ENCODE data around the gene ZSWIM4.

The ZSWIM4 gene

DNA sequence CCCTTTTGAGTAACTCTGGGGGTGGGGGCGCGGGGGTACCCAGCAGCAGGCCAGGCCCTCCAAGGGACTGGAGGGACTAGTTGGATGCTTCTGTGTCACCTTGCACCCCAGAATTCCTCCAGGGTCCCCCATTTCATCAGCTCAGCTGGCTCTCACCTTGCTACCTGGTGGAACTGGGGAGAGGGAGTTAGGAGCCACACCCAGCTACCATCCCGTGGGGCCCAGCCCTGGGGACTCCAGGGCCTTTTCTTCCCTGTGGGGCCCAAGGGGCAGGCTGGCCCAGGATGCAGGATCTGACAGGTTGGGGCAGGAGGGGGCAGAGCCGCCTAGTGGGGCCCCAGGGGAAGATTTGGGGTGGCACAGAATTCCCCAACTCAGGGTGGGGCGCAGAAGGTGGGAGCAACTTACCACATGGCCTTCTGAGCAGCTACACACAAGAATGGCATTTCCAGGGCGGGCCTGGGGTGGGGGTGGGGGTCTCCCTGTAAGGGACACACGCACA is 48.9 kb downstream of the ZSWIM4 start:
- TF ChIP-seq, protein P1, sequence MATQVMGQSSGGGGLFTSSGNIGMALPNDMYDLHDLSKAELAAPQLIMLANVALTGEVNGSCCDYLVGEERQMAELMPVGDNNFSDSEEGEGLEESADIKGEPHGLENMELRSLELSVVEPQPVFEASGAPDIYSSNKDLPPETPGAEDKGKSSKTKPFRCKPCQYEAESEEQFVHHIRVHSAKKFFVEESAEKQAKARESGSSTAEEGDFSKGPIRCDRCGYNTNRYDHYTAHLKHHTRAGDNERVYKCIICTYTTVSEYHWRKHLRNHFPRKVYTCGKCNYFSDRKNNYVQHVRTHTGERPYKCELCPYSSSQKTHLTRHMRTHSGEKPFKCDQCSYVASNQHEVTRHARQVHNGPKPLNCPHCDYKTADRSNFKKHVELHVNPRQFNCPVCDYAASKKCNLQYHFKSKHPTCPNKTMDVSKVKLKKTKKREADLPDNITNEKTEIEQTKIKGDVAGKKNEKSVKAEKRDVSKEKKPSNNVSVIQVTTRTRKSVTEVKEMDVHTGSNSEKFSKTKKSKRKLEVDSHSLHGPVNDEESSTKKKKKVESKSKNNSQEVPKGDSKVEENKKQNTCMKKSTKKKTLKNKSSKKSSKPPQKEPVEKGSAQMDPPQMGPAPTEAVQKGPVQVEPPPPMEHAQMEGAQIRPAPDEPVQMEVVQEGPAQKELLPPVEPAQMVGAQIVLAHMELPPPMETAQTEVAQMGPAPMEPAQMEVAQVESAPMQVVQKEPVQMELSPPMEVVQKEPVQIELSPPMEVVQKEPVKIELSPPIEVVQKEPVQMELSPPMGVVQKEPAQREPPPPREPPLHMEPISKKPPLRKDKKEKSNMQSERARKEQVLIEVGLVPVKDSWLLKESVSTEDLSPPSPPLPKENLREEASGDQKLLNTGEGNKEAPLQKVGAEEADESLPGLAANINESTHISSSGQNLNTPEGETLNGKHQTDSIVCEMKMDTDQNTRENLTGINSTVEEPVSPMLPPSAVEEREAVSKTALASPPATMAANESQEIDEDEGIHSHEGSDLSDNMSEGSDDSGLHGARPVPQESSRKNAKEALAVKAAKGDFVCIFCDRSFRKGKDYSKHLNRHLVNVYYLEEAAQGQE (IDR thresholded peaks at IDR 0.05; ENCODE audit: insufficient read depth in 1 of 2, low read depth in 2 of 2, low read length in 2 of 2), result no peak
- TF ChIP-seq POLR2AphosphoS5 (IDR thresholded peaks at IDR 0.05; ENCODE audit: low read depth, low read length) (no peak), SIN3A (IDR thresholded peaks at IDR 0.05; ENCODE audit: borderline replicate concordance, insufficient read depth, low read length) (no peak), FOXP2 (optimal IDR thresholded peaks at IDR 0.05; ENCODE audit: borderline replicate concordance, extremely low read depth, extremely low read length, insufficient read depth) (no peak), TAF1 (IDR thresholded peaks at IDR 0.05; ENCODE audit: borderline replicate concordance, insufficient read depth, low read length) (no peak)

DNA sequence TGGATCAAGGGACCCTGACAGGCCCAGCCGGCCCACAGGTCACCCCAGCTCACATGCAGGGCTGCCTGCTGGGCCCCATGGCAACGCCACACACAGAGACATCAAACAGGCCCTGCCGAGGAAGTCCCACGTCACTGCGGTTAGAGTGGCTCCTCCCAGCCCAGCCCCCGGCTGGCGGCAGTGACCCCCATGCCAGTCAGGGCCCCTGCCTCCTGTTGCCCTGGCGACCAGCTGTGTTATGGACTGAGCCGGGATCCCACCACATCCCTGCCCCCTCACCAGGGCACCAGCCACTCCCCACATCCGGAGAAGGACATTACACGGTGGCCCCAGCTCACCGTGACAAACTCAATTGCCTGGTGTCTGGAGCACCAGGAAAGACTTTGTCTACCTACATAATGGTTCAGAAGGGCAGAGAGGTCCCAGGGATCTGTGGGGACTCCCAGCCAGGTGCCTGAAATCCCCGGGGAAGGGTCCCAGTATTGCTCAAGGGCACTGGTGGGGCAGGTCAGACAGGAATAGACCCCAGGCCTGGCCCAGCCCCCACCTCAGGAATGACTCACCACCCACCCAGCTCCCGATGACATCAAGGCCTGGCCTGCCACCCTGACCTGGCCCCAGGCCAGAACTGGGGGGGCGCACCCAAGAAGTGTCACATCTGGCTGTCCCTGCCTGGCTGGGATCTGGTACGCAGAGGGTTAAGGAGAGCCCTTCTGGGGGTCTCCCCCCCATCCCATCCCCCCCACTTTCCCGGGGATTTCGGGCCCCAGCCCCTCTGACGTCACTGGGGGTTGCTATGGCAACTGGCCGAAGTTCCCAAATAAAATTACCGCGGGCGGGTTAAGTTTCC is 51.5 kb downstream of the ZSWIM4 start:
- no peak for TF ChIP-seq TAF1 (IDR thresholded peaks at IDR 0.05; ENCODE audit: borderline replicate concordance, insufficient read depth, low read length)
- peak; percentile 93 for TF ChIP-seq FOXP2 (optimal IDR thresholded peaks at IDR 0.05; ENCODE audit: borderline replicate concordance, extremely low read depth, extremely low read length, insufficient read depth)
- TF ChIP-seq POLR2AphosphoS5 (IDR thresholded peaks at IDR 0.05; ENCODE audit: low read depth, low read length), result no peak
- peak; percentile 55; the same call in 1 of the 2 replicates for TF ChIP-seq SIN3A (IDR thresholded peaks at IDR 0.05; ENCODE audit: borderline replicate concordance, insufficient read depth, low read length)
- TF ChIP-seq, protein P1 (IDR thresholded peaks at IDR 0.05; ENCODE audit: insufficient read depth in 1 of 2, low read depth in 2 of 2, low read length in 2 of 2), result peak in 1 of 2 experiments; percentile 10; a peak in 1 of 4 replicates

DNA sequence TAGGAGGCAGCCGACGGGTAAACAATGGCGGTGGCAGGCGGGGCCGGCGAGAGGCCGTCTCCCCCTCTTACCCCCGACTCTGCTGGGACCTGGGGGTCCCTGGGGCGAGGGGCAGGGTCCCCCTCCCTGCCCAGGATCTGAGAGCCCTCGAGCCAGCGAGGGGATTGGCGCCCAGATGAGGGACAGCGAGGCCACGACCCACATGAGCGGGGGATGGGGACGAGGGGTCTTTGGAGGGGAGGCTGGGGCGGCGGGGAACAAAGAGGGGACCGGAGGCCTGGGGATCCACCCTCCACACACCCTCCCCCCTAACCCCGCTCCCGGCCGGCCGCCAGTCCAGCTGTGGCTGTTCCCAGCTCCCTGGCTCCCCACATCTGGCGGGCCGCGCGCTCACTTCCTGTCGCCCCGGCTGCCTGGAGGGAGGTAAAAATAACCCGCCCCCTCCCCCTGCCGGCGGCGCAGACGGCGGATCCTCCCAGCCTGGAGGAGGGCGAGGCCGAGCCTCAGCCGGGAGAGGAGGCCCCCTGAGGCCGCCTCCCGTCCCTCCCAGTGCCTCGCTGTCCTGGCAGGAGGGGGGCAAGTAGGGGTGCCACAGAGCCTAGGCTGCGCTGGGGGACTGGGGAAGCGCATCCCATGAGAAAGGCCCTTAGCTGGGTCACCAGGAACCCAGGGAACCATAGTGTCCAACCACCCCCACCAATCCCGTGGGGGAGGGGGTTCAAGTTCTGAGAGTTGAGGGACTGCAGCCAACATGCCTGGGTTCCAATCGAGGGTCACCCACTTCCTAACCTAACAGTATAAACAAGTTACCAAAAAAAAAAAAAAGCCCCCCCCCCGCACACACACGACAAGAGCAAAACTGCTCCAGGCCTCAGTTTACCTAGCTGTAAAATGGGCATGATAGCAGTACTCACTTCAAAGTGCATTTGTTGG is 52.4 kb downstream of the ZSWIM4 start:
- TF ChIP-seq, protein P1 (IDR thresholded peaks at IDR 0.05; ENCODE audit: insufficient read depth in 1 of 2, low read depth in 2 of 2, low read length in 2 of 2), result 0 out of 4 replicates have a peak, but pooled peaks have one; percentile 5 to 9
- TF ChIP-seq SIN3A (IDR thresholded peaks at IDR 0.05; ENCODE audit: borderline replicate concordance, insufficient read depth, low read length) (0 out of 2 replicates have a peak, but pooled peaks have one; percentile 63), TAF1 (IDR thresholded peaks at IDR 0.05; ENCODE audit: borderline replicate concordance, insufficient read depth, low read length) (0 out of 2 replicates have a peak, but pooled peaks have one; percentile 33), POLR2AphosphoS5 (IDR thresholded peaks at IDR 0.05; ENCODE audit: low read depth, low read length) (peak; percentile 45; the same call in 1 of the 2 replicates), FOXP2 (optimal IDR thresholded peaks at IDR 0.05; ENCODE audit: borderline replicate concordance, extremely low read depth, extremely low read length, insufficient read depth) (peak; percentile 82)

DNA sequence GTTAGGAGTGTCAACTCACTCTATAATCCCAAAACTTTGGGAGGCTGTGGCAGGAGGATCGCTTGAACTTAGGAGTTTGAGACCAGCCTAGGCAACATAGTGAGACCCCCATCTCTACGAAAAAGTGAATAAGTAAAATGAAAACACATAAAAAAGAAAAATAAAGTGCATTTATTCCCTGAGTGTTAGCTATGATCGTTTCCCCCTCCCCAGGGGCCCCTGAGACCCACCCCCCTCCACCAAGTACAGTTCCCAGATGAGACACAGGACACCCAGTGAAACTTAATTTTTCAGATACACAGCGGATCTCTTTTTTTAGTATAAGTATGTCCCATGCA is 53.1 kb downstream of the ZSWIM4 start:
- no peak for TF ChIP-seq POLR2AphosphoS5 (IDR thresholded peaks at IDR 0.05; ENCODE audit: low read depth, low read length)
- TF ChIP-seq, protein P1 (IDR thresholded peaks at IDR 0.05; ENCODE audit: insufficient read depth in 1 of 2, low read depth in 2 of 2, low read length in 2 of 2), result no peak
- TF ChIP-seq FOXP2 (optimal IDR thresholded peaks at IDR 0.05; ENCODE audit: borderline replicate concordance, extremely low read depth, extremely low read length, insufficient read depth), result no peak
- TF ChIP-seq TAF1 (IDR thresholded peaks at IDR 0.05; ENCODE audit: borderline replicate concordance, insufficient read depth, low read length), result no peak
